ENCODE measurements around the gene OR5AU1. TPM values are rescaled to one million over a fixed set of nuclear protein-coding genes. Genes with fewer than 3 reads are reported as not detected.

OR5AU1 gene
- total and polyA plus RNA-seq, 5 donors from 2014 or later = not detected

DNA sequence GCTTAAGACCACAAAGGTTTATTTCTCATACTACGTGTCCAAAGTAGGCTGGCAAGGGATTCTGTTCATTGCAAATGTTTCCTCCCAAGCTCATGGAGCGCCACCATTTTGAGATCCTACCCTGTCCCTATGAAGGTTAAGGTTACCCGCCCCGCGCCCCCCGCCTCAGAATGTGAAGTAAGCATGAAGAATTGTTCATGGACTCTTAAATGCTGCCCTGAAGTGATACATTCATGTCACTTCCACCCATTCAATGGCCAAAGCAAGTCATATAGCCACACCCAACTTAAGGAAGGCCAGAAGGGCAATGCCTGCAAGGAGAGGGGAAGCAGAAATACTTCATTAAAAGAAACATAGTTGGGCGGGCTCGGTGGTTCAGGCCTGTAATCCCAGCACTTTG is 50.8 kb downstream of the OR5AU1 start:
- peak overlapping the region; percentile 97 for H3K27ac ChIP-seq (ENCODE audit: insufficient read depth, low read length, poor library complexity, severe bottlenecking)
- H3K9me3 ChIP-seq (ENCODE audit: control insufficient read depth in 2 of 2, low read length in 2 of 2) = no peaks in the 10 kb centered on the region
- H3K4me3 ChIP-seq (ENCODE audit: low read depth, low read length) = no peak overlapping the region
- Mint-ChIP-seq H3K27ac (peak overlapping the region in 2 of 3 donors; percentile 68 to 91), H3K36me3 (no peaks in the 10 kb centered on the region), H3K4me3 (peak overlapping the region in 3 of 4 donors; percentile 71 to 83 (median 82)), H3K4me1 (peaks cover 13 to 33% (median 17%) of the 10 kb centered on the region in 4 donors), H3K27me3 (peaks cover 13% of the 10 kb centered on the region), H3K9me3 (peaks cover 0 to 2% (median 0%) of the 10 kb centered on the region in 7 donors)
- ATAC-seq (ENCODE audit: low read depth in 2 of 2) (no peak), DNase-seq (no peak)
- H3K27me3 ChIP-seq (ENCODE audit: control insufficient read depth, insufficient read depth, low read length) = peaks cover 1% of the 10 kb centered on the region
- peaks cover 19% of the 10 kb centered on the region for H3K4me1 ChIP-seq (ENCODE audit: control insufficient read depth, insufficient read depth, low read length, poor library complexity, severe bottlenecking)
- H3K36me3 ChIP-seq (ENCODE audit: control insufficient read depth, insufficient read depth, low read length) = no peaks in the 10 kb centered on the region

Other genes starting within 250 kb of the OR5AU1 start
- not detected for gene RNASE2, start 200.6 kb downstream of the OR5AU1 start, total RNA-seq
- gene RNASE2, start 200.6 kb downstream of the OR5AU1 start, polyA plus RNA-seq = under 1 TPM in 2 of 4 donors, not detected in 2; 0.29 to 0.70 TPM
- 75.9 TPM for gene METTL17, start 166.1 kb downstream of the OR5AU1 start, total RNA-seq
- 10 to 100 TPM; 37.3 to 52.2 (median 42.8) TPM for gene METTL17, start 166.1 kb downstream of the OR5AU1 start, polyA plus RNA-seq
- gene SLC39A2, start 156.8 kb downstream of the OR5AU1 start, total RNA-seq = not detected
- gene SLC39A2, start 156.8 kb downstream of the OR5AU1 start, polyA plus RNA-seq = not detected
- 15.7 TPM for gene NDRG2, start 131.0 kb downstream of the OR5AU1 start, total RNA-seq
- 10 to 100 TPM; 13.3 to 19.6 (median 18.0) TPM for gene NDRG2, start 131.0 kb downstream of the OR5AU1 start, polyA plus RNA-seq
- not detected for gene TPPP2, start 125.8 kb downstream of the OR5AU1 start, total RNA-seq
- gene TPPP2, start 125.8 kb downstream of the OR5AU1 start, polyA plus RNA-seq = not detected
- not detected for gene RNASE13, start 121.3 kb downstream of the OR5AU1 start, total RNA-seq
- not detected for gene RNASE13, start 121.3 kb downstream of the OR5AU1 start, polyA plus RNA-seq
- gene RNASE7, start 113.7 kb downstream of the OR5AU1 start, total RNA-seq = not detected
- gene RNASE7, start 113.7 kb downstream of the OR5AU1 start, polyA plus RNA-seq = not detected
- not detected for gene RNASE8, start 98.2 kb downstream of the OR5AU1 start, total RNA-seq
- not detected for gene RNASE8, start 98.2 kb downstream of the OR5AU1 start, polyA plus RNA-seq
- gene ARHGEF40, start 85.8 kb downstream of the OR5AU1 start, total RNA-seq = 7.4 TPM
- under 1 TPM in 2 of 4 donors, not detected in 2; 0.07 to 0.64 TPM for gene ARHGEF40, start 85.8 kb downstream of the OR5AU1 start, polyA plus RNA-seq
- 5.0 TPM for gene ZNF219, start 57.4 kb downstream of the OR5AU1 start, total RNA-seq
- 1 to 10 TPM; 1.1 to 1.9 (median 1.3) TPM for gene ZNF219, start 57.4 kb downstream of the OR5AU1 start, polyA plus RNA-seq
- not detected for gene TMEM253, start 55.0 kb downstream of the OR5AU1 start, total RNA-seq
- not detected for gene TMEM253, start 55.0 kb downstream of the OR5AU1 start, polyA plus RNA-seq
- gene HNRNPC, start 113.4 kb upstream of the OR5AU1 start, total RNA-seq = 582 TPM
- 100 to 1,000 TPM; 752 to 840 (median 794) TPM for gene HNRNPC, start 113.4 kb upstream of the OR5AU1 start, polyA plus RNA-seq
- gene RPGRIP1, start 124.0 kb upstream of the OR5AU1 start, total RNA-seq = not detected
- under 1 TPM in 1 of 4 donors, not detected in 3; 0.10 TPM for gene RPGRIP1, start 124.0 kb upstream of the OR5AU1 start, polyA plus RNA-seq
- gene SUPT16H, start 228.0 kb upstream of the OR5AU1 start, total RNA-seq = 49.7 TPM
- gene SUPT16H, start 228.0 kb upstream of the OR5AU1 start, polyA plus RNA-seq = 10 to 100 TPM; 58.8 to 65.5 (median 63.7) TPM

Measured in CD4-positive, CD25-positive, alpha-beta regulatory T cell (primary cell).